Fibroblast of lung (primary cell): ENCODE measurements around the gene HPCAL1. TPM values are rescaled to one million over a fixed set of nuclear protein-coding genes. Genes with fewer than 3 reads are reported as not detected.

Experiments
- DNase-seq, 2 donors: peaks; one replicate each; pipeline versions ENCODE4 v3.0.0 to v3.0.0-alpha.2; 2010; ENCODE audit warnings: low read depth in 2 of 2
- H2AFZ ChIP-seq: 2 replicates; pipeline ENCODE4 v1.5.1; 2012; ENCODE audit warnings: low read length, control low read depth, inconsistent platforms
- H3K27ac ChIP-seq: 2 replicates; pipeline ENCODE4 v1.5.1; 2011; ENCODE audit warnings: low read length, control low read depth; ENCODE audit not compliant: insufficient read depth
- H3K27me3 ChIP-seq: 2 replicates; pipeline ENCODE4 v1.5.1; 2011; ENCODE audit warnings: mild to moderate bottlenecking, low read length; ENCODE audit not compliant: control insufficient read depth, insufficient read depth
- H3K36me3 ChIP-seq: 2 replicates; pipeline ENCODE4 v1.5.1; 2011; ENCODE audit warnings: low read length; ENCODE audit not compliant: control insufficient read depth, insufficient read depth
- H3K4me1 ChIP-seq: 2 replicates; pipeline ENCODE4 v1.5.1; 2011; ENCODE audit warnings: low read length; ENCODE audit not compliant: control insufficient read depth, insufficient read depth; ENCODE audit errors: extremely low read depth
- H3K4me2 ChIP-seq: 2 replicates; pipeline ENCODE4 v1.5.1; 2011; ENCODE audit warnings: low read length, control low read depth; ENCODE audit not compliant: insufficient read depth; ENCODE audit errors: extremely low read depth
- H3K4me3 ChIP-seq, 4 experiments: fragments of 200-600 bp in 1 of 4; sonication (generic) in 1 of 4; replicated peaks in 1 of 4; 2 replicates each; pipeline ENCODE4 v1.5.1; 2011 to 2016; ENCODE audit warnings: low read length in 4 of 4, low read depth in 3 of 4, mild to moderate bottlenecking in 3 of 4, control low read depth in 2 of 4, inconsistent platforms in 1 of 4, mixed read lengths in 1 of 4; ENCODE audit not compliant: insufficient read depth in 1 of 4; ENCODE audit errors: control extremely low read depth in 1 of 4
- H3K79me2 ChIP-seq: 2 replicates; pipeline ENCODE4 v1.5.1; 2012; ENCODE audit warnings: mild to moderate bottlenecking, low read length, inconsistent platforms; ENCODE audit not compliant: control insufficient read depth, insufficient read depth
- H3K9ac ChIP-seq: 2 replicates; pipeline ENCODE4 v1.5.1; 2011; ENCODE audit warnings: mild to moderate bottlenecking, low read length, control low read depth; ENCODE audit not compliant: insufficient read depth
- H3K9me3 ChIP-seq: 2 replicates; pipeline ENCODE4 v1.5.1; 2012; ENCODE audit warnings: low read depth, low read length; ENCODE audit not compliant: control insufficient read depth, insufficient read depth
- H4K20me1 ChIP-seq: 2 replicates; pipeline ENCODE4 v1.5.1; 2011; ENCODE audit warnings: low read length; ENCODE audit not compliant: control insufficient read depth, insufficient read depth; ENCODE audit errors: extremely low read depth
- CTCF ChIP-seq, 2 donors: IDR thresholded peaks in 1 of 2; conservative IDR thresholded peaks in 1 of 2; 1 replicate in 1 of 2; 2 replicates in 1 of 2; pipeline ENCODE4 v1.5.1; 2011 to 2012; ENCODE audit warnings: low read length in 2 of 2, control low read depth in 1 of 2, inconsistent platforms in 1 of 2, low read depth in 1 of 2, mild to moderate bottlenecking in 1 of 2
- EZH2 ChIP-seq: IDR thresholded peaks from 2 replicates; pipeline ENCODE4 v1.5.1; 2012; ENCODE audit warnings: low read length, control low read depth, mild to moderate bottlenecking; ENCODE audit errors: missing control alignments
- polyA plus RNA-seq, 2 donors: library from polyadenylated mRNA; depleted of rRNA in 1 of 2; stranded (reverse) in 1 of 2; unstranded in 1 of 2; fragments of >200 nt; gene quantifications; 2 replicates each; pipeline ENCODE4 v1.2.1, GENCODE V29; 2011 to 2012; ENCODE audit warnings: missing spikeins in 1 of 2
- total RNA-seq: library from RNA; depleted of rRNA; stranded (reverse); fragments of >200 nt; gene quantifications from 2 replicates; pipeline ENCODE4 v1.2.1, GENCODE V29; 2014

The HPCAL1 gene
- total and polyA plus RNA-seq, 2 donors (not counting 1 experiment from before 2014, with no cell fraction given): 11.4 to 34.5 TPM

- peak in 1 of 2 donors; percentile 46 for DNase-seq
- Histone ChIP-seq H3K9ac (no peak overlapping the region), H3K4me2 (no peak overlapping the region), H4K20me1 (no peaks in the 10 kb centered on the region), H3K79me2 (no peaks in the 10 kb centered on the region), H3K36me3 (no peaks in the 10 kb centered on the region), H3K9me3 (no peaks in the 10 kb centered on the region), H3K4me3 (no peak overlapping the region), H2AFZ (no peak overlapping the region), H3K27me3 (no peaks in the 10 kb centered on the region), H3K4me1 (peaks cover 12% of the 10 kb centered on the region), H3K27ac (no peak overlapping the region)
- TF ChIP-seq EZH2: no peak
- no peak for TF ChIP-seq CTCF (conservative IDR thresholded peaks at IDR 0.05 in 1 of 2, IDR thresholded peaks at IDR 0.05 in 1 of 2; ENCODE audit: low read depth in 1 of 2, low read length in 2 of 2)
Measured at GRCh38 chr2:10412380-10412779, 109.7 kb downstream of the HPCAL1 start.

GRCh38 chr2:10413503-10413902 lies 110.8 kb downstream of the HPCAL1 start:
- Histone ChIP-seq H4K20me1 (no peaks in the 10 kb centered on the region), H3K4me3 (no peak overlapping the region), H3K27ac (no peak overlapping the region), H2AFZ (no peak overlapping the region), H3K4me2 (no peak overlapping the region), H3K36me3 (no peaks in the 10 kb centered on the region), H3K4me1 (peaks cover 11% of the 10 kb centered on the region), H3K79me2 (no peaks in the 10 kb centered on the region), H3K27me3 (no peaks in the 10 kb centered on the region), H3K9me3 (no peaks in the 10 kb centered on the region), H3K9ac (no peak overlapping the region)
- TF ChIP-seq EZH2: no peak
- no peak for TF ChIP-seq CTCF (conservative IDR thresholded peaks at IDR 0.05 in 1 of 2, IDR thresholded peaks at IDR 0.05 in 1 of 2; ENCODE audit: low read depth in 1 of 2, low read length in 2 of 2)
- no peak for DNase-seq

- Histone ChIP-seq H3K9ac (no peak overlapping the region), H3K4me2 (peak overlapping the region; percentile 5), H3K36me3 (no peaks in the 10 kb centered on the region), H3K4me1 (peaks cover 8% of the 10 kb centered on the region), H3K27ac (no peak overlapping the region), H3K27me3 (no peaks in the 10 kb centered on the region), H4K20me1 (no peaks in the 10 kb centered on the region), H3K4me3 (no peak overlapping the region), H3K9me3 (no peaks in the 10 kb centered on the region), H3K79me2 (no peaks in the 10 kb centered on the region), H2AFZ (no peak overlapping the region)
- DNase-seq: peak in 1 of 2 donors; percentile 66
- no peak for TF ChIP-seq EZH2
- no peak for TF ChIP-seq CTCF (conservative IDR thresholded peaks at IDR 0.05 in 1 of 2, IDR thresholded peaks at IDR 0.05 in 1 of 2; ENCODE audit: low read depth in 1 of 2, low read length in 2 of 2)
Measured at GRCh38 chr2:10413991-10414451, 111.3 kb downstream of the HPCAL1 start.
